Measurements from ENCODE around the gene ZNF300.

DNA sequence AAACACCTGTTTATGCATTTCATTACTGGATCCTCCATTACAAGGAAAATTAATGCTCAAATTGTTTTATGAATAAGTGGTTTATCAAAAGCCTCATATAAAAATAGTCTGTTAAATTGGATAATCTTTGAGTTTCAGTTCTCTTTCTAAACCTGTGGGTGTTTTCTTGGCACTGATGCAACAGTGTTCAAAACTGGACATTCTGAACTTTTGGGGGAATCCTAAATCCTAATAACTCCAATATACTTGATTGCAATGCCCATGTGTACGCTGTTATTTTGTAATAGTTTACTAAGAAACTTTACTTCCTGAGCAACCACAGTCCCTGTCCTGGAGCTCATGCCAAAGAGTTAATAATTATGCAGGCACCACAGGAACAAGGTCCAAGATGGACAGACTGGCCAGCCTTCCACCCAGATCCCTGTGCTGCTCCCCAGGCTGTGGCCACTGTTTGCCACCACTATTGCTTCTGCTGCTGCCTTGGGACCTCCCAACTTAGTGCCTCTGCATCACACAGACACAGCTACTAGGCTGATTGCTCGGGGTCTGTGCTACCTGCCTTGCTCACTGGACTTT is 44.4 kb downstream of the ZNF300 start:
- no peak for TF ChIP-seq GLIS2 (tag by site-specific recombination; IDR thresholded peaks at IDR 0.05)
- TF ChIP-seq ZNF658 (tag by site-specific recombination; IDR thresholded peaks at IDR 0.05), result no peak
- TF ChIP-seq KLF9 (tag by site-specific recombination; IDR thresholded peaks at IDR 0.05; ENCODE audit: low read depth), result no peak
- TF ChIP-seq CTCF (tag by site-specific recombination; IDR thresholded peaks at IDR 0.05), result no peak
- TF ChIP-seq ZNF350 (tag by site-specific recombination; IDR thresholded peaks at IDR 0.05), result no peak
- no peak for TF ChIP-seq ZNF132 (tag by site-specific recombination; IDR thresholded peaks at IDR 0.05; ENCODE audit: borderline replicate concordance)
- no peak for TF ChIP-seq ZNF121 (tag by site-specific recombination; IDR thresholded peaks at IDR 0.05)
- TF ChIP-seq ZFP41 (tag by site-specific recombination; IDR thresholded peaks at IDR 0.05; ENCODE audit: borderline replicate concordance), result no peak
- TF ChIP-seq SETDB1 (IDR thresholded peaks at IDR 0.05; ENCODE audit: insufficient read length, low read length), result no peak
- no peak for TF ChIP-seq ZEB2 (tag by site-specific recombination; IDR thresholded peaks at IDR 0.05)
- TF ChIP-seq, protein P1, sequence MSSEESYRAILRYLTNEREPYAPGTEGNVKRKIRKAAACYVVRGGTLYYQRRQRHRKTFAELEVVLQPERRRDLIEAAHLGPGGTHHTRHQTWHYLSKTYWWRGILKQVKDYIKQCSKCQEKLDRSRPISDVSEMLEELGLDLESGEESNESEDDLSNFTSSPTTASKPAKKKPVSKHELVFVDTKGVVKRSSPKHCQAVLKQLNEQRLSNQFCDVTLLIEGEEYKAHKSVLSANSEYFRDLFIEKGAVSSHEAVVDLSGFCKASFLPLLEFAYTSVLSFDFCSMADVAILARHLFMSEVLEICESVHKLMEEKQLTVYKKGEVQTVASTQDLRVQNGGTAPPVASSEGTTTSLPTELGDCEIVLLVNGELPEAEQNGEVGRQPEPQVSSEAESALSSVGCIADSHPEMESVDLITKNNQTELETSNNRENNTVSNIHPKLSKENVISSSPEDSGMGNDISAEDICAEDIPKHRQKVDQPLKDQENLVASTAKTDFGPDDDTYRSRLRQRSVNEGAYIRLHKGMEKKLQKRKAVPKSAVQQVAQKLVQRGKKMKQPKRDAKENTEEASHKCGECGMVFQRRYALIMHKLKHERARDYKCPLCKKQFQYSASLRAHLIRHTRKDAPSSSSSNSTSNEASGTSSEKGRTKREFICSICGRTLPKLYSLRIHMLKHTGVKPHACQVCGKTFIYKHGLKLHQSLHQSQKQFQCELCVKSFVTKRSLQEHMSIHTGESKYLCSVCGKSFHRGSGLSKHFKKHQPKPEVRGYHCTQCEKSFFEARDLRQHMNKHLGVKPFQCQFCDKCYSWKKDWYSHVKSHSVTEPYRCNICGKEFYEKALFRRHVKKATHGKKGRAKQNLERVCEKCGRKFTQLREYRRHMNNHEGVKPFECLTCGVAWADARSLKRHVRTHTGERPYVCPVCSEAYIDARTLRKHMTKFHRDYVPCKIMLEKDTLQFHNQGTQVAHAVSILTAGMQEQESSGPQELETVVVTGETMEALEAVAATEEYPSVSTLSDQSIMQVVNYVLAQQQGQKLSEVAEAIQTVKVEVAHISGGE (tag by site-specific recombination; conservative IDR thresholded peaks at IDR 0.05; ENCODE audit: low read depth), result no peak
